K562 (cell line): ENCODE results near the gene SAP30BP. TPM values are rescaled to one million over a fixed set of nuclear protein-coding genes. Genes with fewer than 3 reads are reported as not detected.

Source experiments
- ATAC-seq: fragments of 200-7000 bp; cut with Tn5 transposase; 3 replicates; pipeline ENCODE4 v1.9.1; 2020; ENCODE audit warnings: moderate library complexity
- BruUV-seq: library from RNA; stranded (reverse); fragments of 400-500 nt; replicated peaks from 2 replicates; lab custom pipeline; 2021; lab: Mats Ljungman, UMichigan
- CTCF ChIA-PET: fragments of 300-600 bp; formaldehyde crosslinking; extraction: SDS; loops from one replicate; lab custom pipeline; 2021; ENCODE audit warnings: low intra/inter-chr PET ratio; lab: Yijun Ruan, JAX
- POLR2A ChIA-PET: fragments of 300-600, 350-650 bp; sonication (Branson Sonifier 250); formaldehyde crosslinking; extraction: SDS; loops from one replicate; lab custom pipeline; 2021; ENCODE audit warnings: antibody characterized with exemption, inconsistent platforms; lab: Yijun Ruan, JAX
- DNase-seq, 4 experiments: peaks; one replicate each; pipeline versions ENCODE4 v3.0.0 to v3.0.0-alpha.2; 2011 to 2018; ENCODE audit warnings: low spot score in 3 of 4, mixed read lengths in 3 of 4; ENCODE audit errors: extremely low read depth in 1 of 4
- FAIRE-seq: peaks from 2 replicates; lab custom pipeline; 2011; peaks lifted over from hg19 to GRCh38; lab: Jason Lieb, UNC
- H2AFZ ChIP-seq: 2 replicates; pipeline ENCODE4 v1.6.0; 2011; ENCODE audit warnings: low read depth, low read length, control low read depth, inconsistent platforms
- H3K27ac ChIP-seq: fragments of 200-600 bp; 3 replicates; pipeline ENCODE4 v1.8.0; 2011; ENCODE audit warnings: low read depth, mild to moderate bottlenecking, control low read depth, inconsistent platforms, low read length, moderate library complexity, mixed read lengths; ENCODE audit errors: extremely low read depth
- H3K27me3 ChIP-seq, 2 experiments: fragments of 300-600 bp in 1 of 2; 2 replicates in 1 of 2; 3 replicates in 1 of 2; pipeline versions ENCODE4 v1.6.0 to v1.8.0; 2011; ENCODE audit warnings: inconsistent platforms in 2 of 2, low read length in 2 of 2, mild to moderate bottlenecking in 1 of 2, mixed read lengths in 1 of 2, moderate library complexity in 1 of 2; ENCODE audit not compliant: control insufficient read depth in 2 of 2, insufficient read depth in 2 of 2
- H3K36me3 ChIP-seq: fragments of 300-600 bp; 3 replicates; pipeline ENCODE4 v1.8.0; 2011; ENCODE audit warnings: mild to moderate bottlenecking, low read length, inconsistent platforms; ENCODE audit not compliant: control insufficient read depth, insufficient read depth
- H3K4me1 ChIP-seq, 2 experiments: fragments of 200-600 bp in 1 of 2; replicated peaks in 1 of 2; 2 replicates in 1 of 2; 3 replicates in 1 of 2; pipeline versions ENCODE4 v1.5.1 to v1.8.0; 2011; ENCODE audit warnings: inconsistent platforms in 2 of 2, low read length in 2 of 2, mild to moderate bottlenecking in 1 of 2, mixed read lengths in 1 of 2, moderate library complexity in 1 of 2; ENCODE audit not compliant: control insufficient read depth in 2 of 2, insufficient read depth in 2 of 2
- H3K4me2 ChIP-seq: 2 replicates; pipeline ENCODE4 v1.6.1; 2011; ENCODE audit warnings: low read length, control low read depth, inconsistent platforms, mixed read lengths; ENCODE audit not compliant: insufficient read depth
- H3K4me3 ChIP-seq: fragments of 200-600 bp; sonication (generic), shearing (Covaris generic); 2 replicates; pipeline ENCODE4 v1.5.1; 2016; ENCODE audit warnings: control low read depth, inconsistent platforms
- H3K79me2 ChIP-seq: fragments of 200-600 bp; 3 replicates; pipeline ENCODE4 v1.8.0; 2011; ENCODE audit warnings: low read length, inconsistent platforms; ENCODE audit not compliant: control insufficient read depth, insufficient read depth
- H3K9ac ChIP-seq, 2 experiments: 2 replicates each; pipeline versions ENCODE4 v1.6.0 to v1.6.1; 2011; ENCODE audit warnings: low read depth in 2 of 2, low read length in 2 of 2, control low read depth in 1 of 2, inconsistent platforms in 1 of 2, mild to moderate bottlenecking in 1 of 2, mixed read lengths in 1 of 2; ENCODE audit not compliant: insufficient read depth in 1 of 2
- H3K9me1 ChIP-seq: one replicate; pipeline ENCODE4 v1.6.0; 2011; ENCODE audit warnings: inconsistent platforms, mild to moderate bottlenecking, low read length, moderate library complexity; ENCODE audit not compliant: control insufficient read depth, insufficient read depth
- H3K9me3 ChIP-seq: replicated peaks from 2 replicates; pipeline ENCODE4 v1.5.1; 2011; ENCODE audit warnings: low read depth, low read length, inconsistent platforms; ENCODE audit not compliant: control insufficient read depth, insufficient read depth
- H4K20me1 ChIP-seq: replicated peaks from 2 replicates; pipeline ENCODE4 v1.6.1; 2011; ENCODE audit warnings: low read length, inconsistent platforms, mixed read lengths; ENCODE audit not compliant: control insufficient read depth, insufficient read depth
- ETV5 ChIP-seq: sonication (generic); formaldehyde crosslinking; IDR thresholded peaks from 2 replicates; pipeline ENCODE4 v1.4.0; 2020; ENCODE audit warnings: low read depth, mild to moderate bottlenecking, missing genetic modification reagents
- NR1H2 ChIP-seq: sonication (generic); formaldehyde crosslinking; IDR thresholded peaks from 2 replicates; pipeline ENCODE4 v1.4.0; 2020; ENCODE audit warnings: mild to moderate bottlenecking, missing genetic modification reagents
- PURB ChIP-seq: sonication (generic); formaldehyde crosslinking; IDR thresholded peaks from 2 replicates; pipeline ENCODE4 v1.9.0; 2021; ENCODE audit warnings: low read depth, mild to moderate bottlenecking, missing genetic modification reagents
- VEZF1 ChIP-seq: fragments of 200-800 bp; sonication (Bioruptor generic); IDR thresholded peaks from 2 replicates; pipeline ENCODE4 v1.6.1; 2017; ENCODE audit warnings: missing genetic modification characterization, missing compliant biosample characterization
- ZNF830 ChIP-seq: fragments of 250-450 bp; sonication (Bioruptor Pico); IDR thresholded peaks from 2 replicates; pipeline ENCODE4 v1.5.0; 2021; ENCODE audit warnings: mild to moderate bottlenecking
- WGBS: fragments of 100-300 bp; shearing (Covaris generic); methylation state at CpG from one replicate; pipeline ENCODE4 v1.1.6; 2016; ENCODE audit warnings: low coverage, mixed read lengths; ENCODE audit not compliant: insufficient coverage; ENCODE audit errors: missing lambda C conversion rate; 5-methylcytosine and 5-hydroxymethylcytosine counted together
- in situ Hi-C: fragments of 300-500 bp; cut with MboI; formaldehyde crosslinking; loops from 4 replicates; pipeline ENCODE4 v1.15.0; 2018; ENCODE audit warnings: inconsistent platforms, mixed read lengths
- intact Hi-C: fragments of 100-400 bp; cut with micrococcal nuclease; formaldehyde crosslinking; loops from 2 replicates; pipeline ENCODE4 v1.14.2; 2022
- polyA plus RNA-seq, 8 experiments: library from polyadenylated mRNA; depleted of rRNA in 4 of 8; stranded (reverse) in 5 of 8; unstranded in 3 of 8; fragments of >200 nt; fragmentation: Nextera tagmentation in 2 of 8; fragmentation: Illumina TruSeq in 1 of 8; extraction: Ambion mirVana in 2 of 8; extraction: Trizol in 1 of 8; gene quantifications; 2 replicates each; pipeline versions ENCODE4 v1.2.1 to v1.2.3, GENCODE V29; 2011 to 2014; ENCODE audit warnings: inconsistent platforms in 1 of 8, missing spikeins in 1 of 8
- total RNA-seq, 7 experiments: library from RNA; depleted of rRNA in 6 of 7; stranded (reverse); fragments of >200 nt in 6 of 7; fragmentation: Illumina TruSeq in 2 of 7; extraction: Trizol in 2 of 7; gene quantifications; 2 replicates each; pipeline versions ENCODE4 v1.2.1 to v1.2.3, GENCODE V29; 2011 to 2021; ENCODE audit warnings: low replicate concordance in 1 of 7

SAP30BP gene
- total and polyA plus RNA-seq, 9 of the 15 experiments (the other 6 are each of a cell fraction or from before 2014, with no cell fraction given): 45.3 to 154 (median 71.7) TPM

GRCh38 chr17:75691371-75691791 is 24.2 kb downstream of the SAP30BP start:
- no peaks in the 10 kb centered on the region; a peak in 1 of 5 replicates for H3K4me1 ChIP-seq
- TF ChIP-seq ZNF830: no peak
- TF ChIP-seq PURB (CRISPR knock-in tag): no peak
- TF ChIP-seq VEZF1 (CRISPR knock-in tag): no peak
- no peak for TF ChIP-seq NR1H2
- TF ChIP-seq ETV5 (CRISPR knock-in tag): no peak
- peaks cover 5% of the 10 kb centered on the region for H3K9me1 ChIP-seq
- BruUV-seq: no TSS peak
- ChIA-PET CTCF (no interaction called here), POLR2A (no interaction called here)
- H3K9ac ChIP-seq: no peak overlapping the region
- no peak overlapping the region for H2AFZ ChIP-seq
- H3K9me3 ChIP-seq: no peaks in the 10 kb centered on the region
- 0 out of 2 replicates have a peak, but pooled peaks cover 15% of the 10 kb centered on the region for H4K20me1 ChIP-seq
- no peak for ATAC-seq
- H3K27me3 ChIP-seq: no peaks in the 10 kb centered on the region
- WGBS: 84% methylated on average over 5 of the region's 5 CpGs
- in situ Hi-C loops: no loop called here
- intact Hi-C loops: no loop called here
- DNase-seq: no peak
- peaks cover 74% of the 10 kb centered on the region for H3K36me3 ChIP-seq
- H3K27ac ChIP-seq: no peak overlapping the region
- H3K4me2 ChIP-seq: no peak overlapping the region
- FAIRE-seq: no peak
- no peak overlapping the region for H3K4me3 ChIP-seq
- H3K79me2 ChIP-seq: peaks cover 18% of the 10 kb centered on the region; the same call in 2 of the 3 replicates
